T-cell (primary cell): ENCODE measurements around the gene ZNF106. TPM values are rescaled to one million over a fixed set of nuclear protein-coding genes. Genes with fewer than 3 reads are reported as not detected.
A peak's percentile ranks its signal among the peaks of the same experiment; 100 is the strongest.

Experiments used
- ATAC-seq, 4 experiments: fragments of 200-7000 bp in 3 of 4; fragments of 150-1000 bp in 1 of 4; cut with Tn5 transposase; replicated peaks in 1 of 4; 1 replicate in 3 of 4; 2 replicates in 1 of 4; pipeline ENCODE4 v1.10.0; 2021; ENCODE audit warnings: moderate library complexity in 3 of 4, mild to moderate bottlenecking in 2 of 4, moderate number of reproducible peaks in 1 of 4
- CTCF ChIA-PET, 2 donors: fragments of 300-600 bp; sonication (Branson Sonifier 250); formaldehyde crosslinking; loops; one replicate each; lab custom pipeline; 2022; ENCODE audit warnings: antibody characterized with exemption in 2 of 2; lab: Charles Lee
- POLR2A ChIA-PET, 2 donors: fragments of 300-600 bp; sonication (Branson Sonifier 250); formaldehyde crosslinking; loops; one replicate each; lab custom pipeline; 2022; ENCODE audit warnings: antibody characterized with exemption in 2 of 2; lab: Charles Lee
- DNase-seq, 35 experiments: peaks; one replicate each; pipeline versions ENCODE4 v3.0.0 to v3.0.0-alpha.2; 2013 to 2023
- H3K27ac ChIP-seq: one replicate; pipeline ENCODE4 v1.5.1; 2013; ENCODE audit warnings: low read length
- H3K27me3 ChIP-seq, 2 experiments: replicated peaks in 1 of 2; 1 replicate in 1 of 2; 2 replicates in 1 of 2; pipeline versions ENCODE4 v1.6.1 to v1.7.0; 2013; ENCODE audit warnings: low read length in 1 of 2, mixed read lengths in 1 of 2; ENCODE audit not compliant: control insufficient read depth in 2 of 2, insufficient read depth in 2 of 2; ENCODE audit errors: extremely low read depth in 1 of 2
- H3K36me3 ChIP-seq, 2 donors: 1 replicate in 1 of 2; 2 replicates in 1 of 2; pipeline versions ENCODE4 v1.6.1 to v1.7.0; 2013; ENCODE audit warnings: low read length in 1 of 2; ENCODE audit not compliant: control insufficient read depth in 2 of 2, insufficient read depth in 1 of 2; ENCODE audit errors: extremely low read depth in 1 of 2
- H3K4me1 ChIP-seq, 2 experiments: 1 replicate in 1 of 2; 2 replicates in 1 of 2; pipeline versions ENCODE4 v1.6.1 to v1.7.0; 2013; ENCODE audit warnings: low read length in 2 of 2, mixed read lengths in 1 of 2; ENCODE audit not compliant: insufficient read depth in 2 of 2, control insufficient read depth in 1 of 2; ENCODE audit errors: extremely low read depth in 1 of 2
- H3K4me3 ChIP-seq, 2 donors: 1 replicate in 1 of 2; 2 replicates in 1 of 2; pipeline versions ENCODE4 v1.5.1 to v1.7.0; 2013; ENCODE audit warnings: mild to moderate bottlenecking in 2 of 2, low read length in 1 of 2, moderate library complexity in 1 of 2; ENCODE audit not compliant: control insufficient read depth in 1 of 2; ENCODE audit errors: extremely low read depth in 1 of 2
- H3K9me3 ChIP-seq: 2 replicates; pipeline ENCODE4 v1.7.0; 2013
- H3K27ac Mint-ChIP-seq, 2 donors: one replicate each; pipeline ENCODE4 v1.8.0; 2020 to 2021; ENCODE audit warnings: mild to moderate bottlenecking in 2 of 2, mixed read lengths in 2 of 2
- H3K27me3 Mint-ChIP-seq, 2 donors: one replicate each; pipeline ENCODE4 v1.8.0; 2021 to 2022; ENCODE audit warnings: mixed read lengths in 2 of 2
- H3K36me3 Mint-ChIP-seq: one replicate; pipeline ENCODE4 v1.8.0; 2021; ENCODE audit warnings: mixed read lengths
- H3K4me1 Mint-ChIP-seq, 3 donors: one replicate each; pipeline ENCODE4 v1.8.0; 2020 to 2022; ENCODE audit warnings: mixed read lengths in 3 of 3, mild to moderate bottlenecking in 1 of 3
- H3K4me3 Mint-ChIP-seq, 3 donors: one replicate each; pipeline ENCODE4 v1.8.0; 2020 to 2022; ENCODE audit warnings: mild to moderate bottlenecking in 3 of 3, mixed read lengths in 3 of 3, moderate library complexity in 3 of 3
- H3K9me3 Mint-ChIP-seq, 3 donors: one replicate each; pipeline ENCODE4 v1.8.0; 2020 to 2022; ENCODE audit warnings: mixed read lengths in 3 of 3
- WGBS: methylation state at CpG from one replicate; pipeline ENCODE4 v1.1.5; 2013; ENCODE audit warnings: missing lambda C conversion rate; ENCODE audit not compliant: insufficient coverage; 5-methylcytosine and 5-hydroxymethylcytosine counted together
- total RNA-seq, 35 experiments: library from RNA in 6 of 35; stranded (reverse) in 6 of 35; fragments of 120-200 nt in 1 of 35; gene quantifications; one replicate each; pipeline versions ENCODE4 v1.2.1 to v1.2.4 and lab custom pipeline; 2013 to 2026

The ZNF106 gene
- total RNA-seq, 5 donors from 2014 or later (not counting 1 experiment from before 2014, with no cell fraction given) = 33.1 to 41.1 (median 36.7) TPM

GRCh38 chr15:42395838-42396237 is 95.1 kb downstream of the ZNF106 start:
- H3K4me3 Mint-ChIP-seq = no peak overlapping the region
- no CpG with 5 or more reads among the region's 1 CpG for WGBS

GRCh38 chr15:42394106-42394505 is 96.8 kb downstream of the ZNF106 start:
- Histone ChIP-seq H3K27ac (no peak overlapping the region), H3K9me3 (no peaks in the 10 kb centered on the region), H3K4me1 (no peaks in the 10 kb centered on the region), H3K36me3 (no peaks in the 10 kb centered on the region), H3K4me3 (no peak overlapping the region), H3K27me3 (no peaks in the 10 kb centered on the region)
- no peaks in the 10 kb centered on the region for H3K27me3 Mint-ChIP-seq
- H3K27ac Mint-ChIP-seq = no peak overlapping the region
- 94% methylated on average over 7 of the region's 13 CpGs for WGBS
- ATAC-seq (no peak), DNase-seq (no peak)
- H3K9me3 Mint-ChIP-seq = no peaks in the 10 kb centered on the region
- CTCF ChIA-PET = no interaction called here
- peaks cover 12% of the 10 kb centered on the region for H3K36me3 Mint-ChIP-seq
- POLR2A ChIA-PET = no interaction called here
- H3K4me3 Mint-ChIP-seq = no peak overlapping the region
- H3K4me1 Mint-ChIP-seq = no peaks in the 10 kb centered on the region

More at GRCh38 chr15:42395838-42396237, 95.1 kb downstream of the ZNF106 start:
- H3K9me3 Mint-ChIP-seq = no peaks in the 10 kb centered on the region
- Histone ChIP-seq H3K4me1 (no peaks in the 10 kb centered on the region), H3K9me3 (no peaks in the 10 kb centered on the region), H3K27ac (no peak overlapping the region), H3K36me3 (peaks cover 0 to 5% of the 10 kb centered on the region in 2 donors), H3K27me3 (no peaks in the 10 kb centered on the region), H3K4me3 (no peak overlapping the region)
- H3K27me3 Mint-ChIP-seq = no peaks in the 10 kb centered on the region
- H3K36me3 Mint-ChIP-seq = peaks cover 19% of the 10 kb centered on the region
- no peaks in the 10 kb centered on the region for H3K4me1 Mint-ChIP-seq
- H3K27ac Mint-ChIP-seq = no peak overlapping the region
- DNase-seq (no peak), ATAC-seq (no peak)
- CTCF ChIA-PET = no interaction called here
- POLR2A ChIA-PET = no interaction called here

GRCh38 chr15:42392309-42393024 is 98.5 kb downstream of the ZNF106 start:
- no peaks in the 10 kb centered on the region for H3K9me3 Mint-ChIP-seq
- CTCF ChIA-PET = no interaction called here
- POLR2A ChIA-PET = no interaction called here

GRCh38 chr15:42387603-42388002 is 103.3 kb downstream of the ZNF106 start:
- POLR2A ChIA-PET = no interaction called here
- no peaks in the 10 kb centered on the region for H3K9me3 ChIP-seq
- H3K4me3 Mint-ChIP-seq = no peak overlapping the region
- no peaks in the 10 kb centered on the region for H3K27me3 ChIP-seq
- ATAC-seq (no peak), DNase-seq (no peak)
- H3K4me3 ChIP-seq = no peak overlapping the region
- no peaks in the 10 kb centered on the region for H3K27me3 Mint-ChIP-seq
- H3K9me3 Mint-ChIP-seq = no peaks in the 10 kb centered on the region
- peaks cover 33% of the 10 kb centered on the region for H3K36me3 Mint-ChIP-seq
- no peaks in the 10 kb centered on the region for H3K36me3 ChIP-seq
- H3K4me1 ChIP-seq = no peaks in the 10 kb centered on the region
- 80% methylated on average over 3 of the region's 8 CpGs for WGBS
- H3K4me1 Mint-ChIP-seq = no peaks in the 10 kb centered on the region
- no peak overlapping the region for H3K27ac Mint-ChIP-seq
- H3K27ac ChIP-seq = no peak overlapping the region
- CTCF ChIA-PET = no interaction called here

More at GRCh38 chr15:42392309-42393024, 98.5 kb downstream of the ZNF106 start:
- no peaks in the 10 kb centered on the region for H3K4me1 Mint-ChIP-seq
- H3K36me3 ChIP-seq = no peaks in the 10 kb centered on the region
- ATAC-seq = no peak
- no peaks in the 10 kb centered on the region for H3K4me1 ChIP-seq
- DNase-seq = no peak
- no peaks in the 10 kb centered on the region for H3K9me3 ChIP-seq
- WGBS = 89% methylated on average over 9 of the region's 11 CpGs
- no peak overlapping the region for H3K4me3 Mint-ChIP-seq
- H3K27me3 ChIP-seq = no peaks in the 10 kb centered on the region
- no peak overlapping the region for H3K4me3 ChIP-seq
- no peaks in the 10 kb centered on the region for H3K27me3 Mint-ChIP-seq
- H3K27ac Mint-ChIP-seq = no peak overlapping the region
- peaks cover 19% of the 10 kb centered on the region for H3K36me3 Mint-ChIP-seq
- no peak overlapping the region for H3K27ac ChIP-seq

DNA sequence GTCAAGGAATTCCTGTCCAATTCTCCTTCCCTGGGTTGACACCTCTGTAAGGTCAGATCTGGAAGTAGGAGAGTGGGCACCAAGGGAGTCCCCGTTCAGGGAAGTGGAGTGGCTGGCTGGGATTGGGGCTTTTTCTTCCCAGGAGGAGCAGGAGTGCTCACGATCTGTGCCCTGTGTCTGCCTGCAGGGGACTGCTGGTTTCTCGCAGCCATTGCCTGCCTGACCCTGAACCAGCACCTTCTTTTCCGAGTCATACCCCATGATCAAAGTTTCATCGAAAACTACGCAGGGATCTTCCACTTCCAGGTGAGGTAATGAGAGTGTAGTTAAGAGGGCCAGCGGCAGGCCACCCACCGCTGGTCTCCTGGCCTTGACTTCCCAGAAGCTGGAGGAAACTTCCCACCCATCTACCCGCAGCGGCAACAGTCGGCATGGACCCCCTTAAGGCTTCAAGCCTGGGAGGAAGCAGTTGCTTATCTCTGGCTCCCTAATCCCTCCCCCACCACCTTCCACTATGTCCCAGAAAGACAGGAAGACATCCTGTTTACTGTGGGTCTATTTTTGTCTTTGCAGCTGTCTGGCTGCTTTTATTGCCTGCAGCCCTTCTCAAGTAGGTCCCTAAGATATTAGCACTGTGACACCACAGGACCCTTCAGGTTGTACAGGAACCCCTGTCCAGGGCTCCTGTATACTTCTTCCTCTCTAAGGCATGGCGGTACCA is 104.8 kb downstream of the ZNF106 start:
- POLR2A ChIA-PET = interaction anchor here in 1 of 2 donors (0.6 kb wide), 1 partner anchor 163 kb away, joined by 3 read pairs; the partner anchor contains the start of gene HAUS2

GRCh38 chr15:42385206-42385979 is 105.5 kb downstream of the ZNF106 start:
- H3K4me1 Mint-ChIP-seq = no peaks in the 10 kb centered on the region
- H3K27ac Mint-ChIP-seq = no peak overlapping the region
- Histone ChIP-seq H3K36me3 (no peaks in the 10 kb centered on the region), H3K27ac (no peak overlapping the region), H3K4me3 (no peak overlapping the region), H3K9me3 (no peaks in the 10 kb centered on the region), H3K4me1 (no peaks in the 10 kb centered on the region), H3K27me3 (no peaks in the 10 kb centered on the region)
- WGBS = 54% methylated on average over 2 of the region's 5 CpGs
- DNase-seq (peak in 1 of 35 experiments; percentile 25), ATAC-seq (no peak)
- H3K27me3 Mint-ChIP-seq = no peaks in the 10 kb centered on the region
- ChIA-PET POLR2A (interaction anchor here (0.5 to 0.6 kb wide), 2 partner anchors 164 to 216 kb away, joined by 3 to 4 read pairs; partner anchors contain the start of gene HAUS2 (in 1 of the 2)), CTCF (no interaction called here)
- no peaks in the 10 kb centered on the region for H3K9me3 Mint-ChIP-seq
- H3K36me3 Mint-ChIP-seq = peaks cover 35% of the 10 kb centered on the region
- no peak overlapping the region for H3K4me3 Mint-ChIP-seq

More for the DNA sequence above, 104.8 kb downstream of the ZNF106 start:
- DNase-seq = no peak
- no peak overlapping the region for H3K27ac ChIP-seq
- no peak overlapping the region for H3K4me3 ChIP-seq
- no peaks in the 10 kb centered on the region for H3K4me1 ChIP-seq
- H3K4me1 Mint-ChIP-seq = no peaks in the 10 kb centered on the region
- no peak for ATAC-seq
- H3K36me3 ChIP-seq = no peaks in the 10 kb centered on the region
- no peak overlapping the region for H3K27ac Mint-ChIP-seq
- H3K36me3 Mint-ChIP-seq = peaks cover 35% of the 10 kb centered on the region
- no peaks in the 10 kb centered on the region for H3K9me3 ChIP-seq
- no peak overlapping the region for H3K4me3 Mint-ChIP-seq
- no peaks in the 10 kb centered on the region for H3K9me3 Mint-ChIP-seq
- no peaks in the 10 kb centered on the region for H3K27me3 ChIP-seq
- no peaks in the 10 kb centered on the region for H3K27me3 Mint-ChIP-seq
- WGBS = 100% methylated on average over 2 of the region's 12 CpGs
- CTCF ChIA-PET = no interaction called here
